IMR-90 (cell line): ENCODE data around the gene PHF21A. TPM values are rescaled to one million over a fixed set of nuclear protein-coding genes. Genes with fewer than 3 reads are reported as not detected.

Experiments
- ATAC-seq: fragments of 200-7000 bp; cut with Tn5 transposase; 2 replicates; pipeline ENCODE4 v1.9.1; 2020; ENCODE audit warnings: low read depth, mild to moderate bottlenecking, moderate library complexity
- BruUV-seq: library from RNA; stranded (reverse); fragments of 400-500 nt; replicated peaks from 2 replicates; lab custom pipeline; 2021; lab: Mats Ljungman, UMichigan
- CTCF ChIA-PET: fragments of 300-600 bp; formaldehyde crosslinking; extraction: SDS; loops from one replicate; lab custom pipeline; 2021; ENCODE audit warnings: antibody characterized with exemption; lab: Yijun Ruan, JAX
- POLR2A ChIA-PET: fragments of 300-600 bp; sonication (Branson Sonifier 250); formaldehyde crosslinking; loops from one replicate; lab custom pipeline; 2022; ENCODE audit warnings: antibody characterized with exemption; ENCODE audit not compliant: unreplicated experiment; lab: Charles Lee
- DNase-seq: peaks from one replicate; pipeline ENCODE4 v3.0.0; 2013
- H2AFZ ChIP-seq: replicated peaks from 2 replicates; pipeline ENCODE3; 2013; ENCODE audit warnings: low read length, mild to moderate bottlenecking; ENCODE audit not compliant: poor library complexity
- H2AK5ac ChIP-seq: 2 replicates; pipeline ENCODE4 v1.6.1; 2013; ENCODE audit warnings: low read depth, low read length, inconsistent platforms
- H2AK9ac ChIP-seq: replicated peaks from 2 replicates; pipeline ENCODE3; 2013; ENCODE audit warnings: mild to moderate bottlenecking, low read depth, low read length, moderate library complexity; ENCODE audit not compliant: poor library complexity
- H2BK120ac ChIP-seq: 2 replicates; pipeline ENCODE4 v1.6.1; 2013; ENCODE audit warnings: low read depth, low read length, inconsistent platforms
- H2BK15ac ChIP-seq: 3 replicates; pipeline ENCODE4 v1.6.1; 2013; ENCODE audit warnings: low read depth, low read length, inconsistent platforms
- H2BK20ac ChIP-seq: 2 replicates; pipeline ENCODE4 v1.6.1; 2013; ENCODE audit warnings: low read depth, mild to moderate bottlenecking, inconsistent platforms, low read length, moderate library complexity
- H2BK5ac ChIP-seq: 2 replicates; pipeline ENCODE4 v1.6.1; 2013; ENCODE audit warnings: mild to moderate bottlenecking, low read depth, low read length, inconsistent platforms; ENCODE audit not compliant: poor library complexity, severe bottlenecking
- H3K14ac ChIP-seq: replicated peaks from 2 replicates; pipeline ENCODE4 v1.6.1; 2013; ENCODE audit warnings: low read depth, low read length, inconsistent platforms
- H3K18ac ChIP-seq: 2 replicates; pipeline ENCODE4 v1.6.1; 2013; ENCODE audit warnings: low read depth, low read length, control low read depth
- H3K23ac ChIP-seq: 2 replicates; pipeline ENCODE4 v1.6.1; 2013; ENCODE audit warnings: low read depth, low read length, inconsistent platforms
- H3K27ac ChIP-seq: 2 replicates; pipeline ENCODE4 v1.5.1; 2013; ENCODE audit warnings: mild to moderate bottlenecking, control low read depth, low read length; ENCODE audit not compliant: insufficient read depth
- H3K27me3 ChIP-seq: 2 replicates; pipeline ENCODE4 v1.6.1; 2013; ENCODE audit warnings: low read length; ENCODE audit not compliant: control insufficient read depth, insufficient read depth
- H3K36me3 ChIP-seq: 2 replicates; pipeline ENCODE4 v1.6.1; 2013; ENCODE audit warnings: low read length, mixed read lengths; ENCODE audit not compliant: control insufficient read depth, insufficient read depth
- H3K4ac ChIP-seq: 2 replicates; pipeline ENCODE4 v1.6.1; 2013; ENCODE audit warnings: low read depth, low read length, inconsistent platforms
- H3K4me1 ChIP-seq: 2 replicates; pipeline ENCODE4 v1.6.1; 2013; ENCODE audit warnings: low read length, mixed read lengths; ENCODE audit not compliant: control insufficient read depth, insufficient read depth
- H3K4me2 ChIP-seq: 2 replicates; pipeline ENCODE4 v1.6.1; 2013; ENCODE audit warnings: low read depth, mild to moderate bottlenecking, control low read depth, low read length, moderate library complexity
- H3K4me3 ChIP-seq: 2 replicates; pipeline ENCODE4 v1.5.1; 2013; ENCODE audit warnings: low read depth, mild to moderate bottlenecking, control low read depth, low read length, moderate library complexity; ENCODE audit not compliant: insufficient read depth
- H3K56ac ChIP-seq: 2 replicates; pipeline ENCODE4 v1.6.1; 2013; ENCODE audit warnings: low read length, inconsistent platforms; ENCODE audit not compliant: insufficient read depth; ENCODE audit errors: extremely low read depth
- H3K79me1 ChIP-seq, 2 experiments: 2 replicates each; pipeline ENCODE4 v1.6.1; 2013; ENCODE audit warnings: low read length in 2 of 2, inconsistent platforms in 1 of 2, low read depth in 1 of 2
- H3K9ac ChIP-seq: 2 replicates; pipeline ENCODE4 v1.6.1; 2013; ENCODE audit warnings: low read depth, low read length, control low read depth
- H3K9me1 ChIP-seq: 2 replicates; pipeline ENCODE4 v1.6.1; 2013; ENCODE audit warnings: low read length, inconsistent platforms; ENCODE audit not compliant: insufficient read depth
- H3K9me3 ChIP-seq: 2 replicates; pipeline ENCODE4 v1.6.1; 2013; ENCODE audit warnings: low read length; ENCODE audit not compliant: control insufficient read depth, insufficient read depth
- H4K20me1 ChIP-seq: 2 replicates; pipeline ENCODE4 v1.6.1; 2013; ENCODE audit warnings: low read length, inconsistent platforms; ENCODE audit not compliant: insufficient read depth
- H4K5ac ChIP-seq: 2 replicates; pipeline ENCODE4 v1.6.1; 2013; ENCODE audit warnings: mild to moderate bottlenecking, low read depth, low read length, control low read depth
- H4K8ac ChIP-seq, 2 experiments: 2 replicates each; pipeline ENCODE4 v1.6.1; 2013; ENCODE audit warnings: low read depth in 2 of 2, low read length in 2 of 2, control low read depth in 1 of 2, inconsistent platforms in 1 of 2
- H4K91ac ChIP-seq: 2 replicates; pipeline ENCODE4 v1.6.1; 2013; ENCODE audit warnings: low read depth, low read length, inconsistent platforms; ENCODE audit not compliant: insufficient read depth
- CEBPB ChIP-seq: IDR thresholded peaks from 2 replicates; pipeline ENCODE4 v1.6.1; 2012; ENCODE audit warnings: low read depth, low read length, improper control_type of control experiment
- RCOR1 ChIP-seq: IDR thresholded peaks from 2 replicates; pipeline ENCODE4 v1.6.1; 2012; ENCODE audit warnings: mild to moderate bottlenecking, low read length, improper control_type of control experiment; ENCODE audit not compliant: insufficient replicate concordance
- WGBS, 2 experiments: methylation state at CpG; one replicate each; pipeline versions ENCODE4 v1.1.5 to v1.1.7; 2013; ENCODE audit warnings: missing lambda C conversion rate in 2 of 2; ENCODE audit not compliant: insufficient read length in 1 of 2; ENCODE audit errors: extremely low coverage in 2 of 2; 5-methylcytosine and 5-hydroxymethylcytosine counted together
- dilution Hi-C: fragments of 300-500 bp; cut with HindIII; formaldehyde crosslinking; loops from one replicate; pipeline ENCODE4 v1.14.3; 2018; ENCODE audit warnings: low sequenced_read_pairs; ENCODE audit not compliant: unreplicated experiment
- in situ Hi-C: fragments of 300-500 bp; cut with MboI; formaldehyde crosslinking; loops from 3 replicates; pipeline ENCODE4 v1.14.3; 2019; ENCODE audit warnings: low sequenced_read_pairs, inconsistent platforms, mixed read lengths
- intact Hi-C: fragments of 100-400 bp; cut with micrococcal nuclease; formaldehyde crosslinking; loops from 2 replicates; pipeline ENCODE4 v1.10.0; 2022
- polyA plus RNA-seq, 3 experiments: library from polyadenylated mRNA; depleted of rRNA; stranded (reverse); fragments of >200 nt; gene quantifications; 2 replicates each; pipeline ENCODE4 v1.2.3, GENCODE V29; 2012; ENCODE audit warnings: low replicate concordance in 1 of 3
- total RNA-seq: library from RNA; depleted of rRNA; stranded (reverse); fragments of >200 nt; gene quantifications from 2 replicates; pipeline ENCODE4 v1.2.3, GENCODE V29; 2012
- TF ChIP-seq, protein P1 (sequence below): fragments of 150-350 bp; IDR thresholded peaks from 2 replicates; pipeline ENCODE4 v1.6.1; 2016; ENCODE audit warnings: low read depth, mild to moderate bottlenecking, low read length, moderate library complexity, borderline replicate concordance

The PHF21A gene
- total and polyA plus RNA-seq, 2 of the 4 experiments (the other 2 are of a cell fraction): 9.0 to 20.6 TPM

DNA sequence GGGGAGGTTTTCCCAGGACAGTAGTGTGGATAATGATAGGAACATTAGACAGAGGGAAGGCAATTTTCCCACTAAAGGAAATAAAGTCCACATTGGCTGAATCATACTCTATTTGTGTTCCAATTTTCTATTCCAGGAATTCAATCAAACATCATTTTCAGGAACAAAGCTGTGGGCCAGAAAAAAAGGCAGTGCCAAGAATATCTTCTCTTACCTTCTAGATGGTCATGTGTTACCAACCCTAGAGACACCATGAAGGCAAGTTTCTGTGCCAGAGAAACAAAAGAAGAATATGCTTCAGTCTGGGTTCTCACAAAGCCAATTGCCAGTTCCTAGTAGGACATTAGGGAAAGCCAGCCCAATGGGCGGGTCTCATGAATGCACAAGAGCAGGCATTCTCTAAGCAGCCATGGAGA lies 171.3 kb downstream of the PHF21A start:
- Histone ChIP-seq H3K36me3 (peaks cover 48% of the 10 kb centered on the region), H3K9me3 (no peaks in the 10 kb centered on the region), H4K91ac (no peak overlapping the region), H4K5ac (no peak overlapping the region), H3K14ac (no peak overlapping the region), H3K27ac (no peak overlapping the region), H2BK5ac (no peak overlapping the region), H3K27me3 (no peaks in the 10 kb centered on the region), H2BK15ac (no peak overlapping the region), H3K23ac (no peak overlapping the region), H2BK20ac (no peak overlapping the region), H3K4ac (no peak overlapping the region), H2AK9ac (no peak overlapping the region), H3K4me3 (no peak overlapping the region), H3K18ac (no peak overlapping the region), H4K8ac (no peak overlapping the region), H3K9me1 (0 out of 2 replicates have a peak, but pooled peaks cover 2% of the 10 kb centered on the region), H3K4me2 (no peak overlapping the region), H2AFZ (no peak overlapping the region), H3K4me1 (no peaks in the 10 kb centered on the region), H2BK120ac (no peak overlapping the region), H3K56ac (no peak overlapping the region), H4K20me1 (no peaks in the 10 kb centered on the region), H3K79me1 (no peaks in the 10 kb centered on the region), H2AK5ac (no peak overlapping the region), H3K9ac (no peak overlapping the region)
- intact Hi-C loops (no loop called here), in situ Hi-C loops (no loop called here), dilution Hi-C loops (no loop called here)
- TF ChIP-seq CEBPB (no peak), RCOR1 (no peak)
- TF ChIP-seq, protein P1, sequence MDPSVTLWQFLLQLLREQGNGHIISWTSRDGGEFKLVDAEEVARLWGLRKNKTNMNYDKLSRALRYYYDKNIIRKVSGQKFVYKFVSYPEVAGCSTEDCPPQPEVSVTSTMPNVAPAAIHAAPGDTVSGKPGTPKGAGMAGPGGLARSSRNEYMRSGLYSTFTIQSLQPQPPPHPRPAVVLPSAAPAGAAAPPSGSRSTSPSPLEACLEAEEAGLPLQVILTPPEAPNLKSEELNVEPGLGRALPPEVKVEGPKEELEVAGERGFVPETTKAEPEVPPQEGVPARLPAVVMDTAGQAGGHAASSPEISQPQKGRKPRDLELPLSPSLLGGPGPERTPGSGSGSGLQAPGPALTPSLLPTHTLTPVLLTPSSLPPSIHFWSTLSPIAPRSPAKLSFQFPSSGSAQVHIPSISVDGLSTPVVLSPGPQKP: no peak
- no peak for DNase-seq
- no CpG with 5 or more reads among the region's 1 CpG for WGBS, 2 experiments
- no TSS peak for BruUV-seq
- ChIA-PET CTCF (interaction anchor here (1.5 kb wide), 1 partner anchor 15 kb away, joined by 4 read pairs; no protein-coding TSS in a partner anchor), POLR2A (interaction anchor here (0.5 kb wide), 1 partner anchor 21 kb away, joined by 3 read pairs; no protein-coding TSS in a partner anchor)
- no peak for ATAC-seq
